Ascending aorta (tissue), 2 donors: Measurements from ENCODE around the gene ARHGAP31. TPM values are rescaled to one million over a fixed set of nuclear protein-coding genes. Genes with fewer than 3 reads are reported as not detected.

Experiments
- DNase-seq, 2 donors: peaks; one replicate each; pipeline ENCODE4 v3.0.0-alpha.2; 2019; ENCODE audit warnings: low spot score in 2 of 2
- H3K27ac ChIP-seq, 2 donors: fragments of 200-600 bp; sonication (generic); one replicate each; pipeline ENCODE4 v1.5.1; 2016 to 2017; ENCODE audit warnings: mild to moderate bottlenecking in 1 of 2
- H3K27me3 ChIP-seq: fragments of 200-600 bp; sonication (generic); one replicate; pipeline ENCODE4 v1.5.1; 2017
- H3K36me3 ChIP-seq, 2 donors: fragments of 200-600 bp; sonication (generic); one replicate each; pipeline ENCODE4 v1.5.1; 2016
- H3K4me1 ChIP-seq, 2 donors: fragments of 200-600 bp; sonication (generic); one replicate each; pipeline ENCODE4 v1.5.1; 2016 to 2017; ENCODE audit warnings: mild to moderate bottlenecking in 1 of 2
- H3K4me3 ChIP-seq, 2 donors: fragments of 200-600 bp; sonication (generic); one replicate each; pipeline ENCODE4 v1.5.1; 2016 to 2017; ENCODE audit warnings: mild to moderate bottlenecking in 1 of 2
- H3K9me3 ChIP-seq, 2 donors: fragments of 200-600 bp; sonication (generic); one replicate each; pipeline ENCODE4 v1.5.1; 2016
- intact Hi-C: fragments of 100-400 bp; cut with DNase I; formaldehyde crosslinking; loops from one replicate; pipeline ENCODE4 v1.15.1; 2023
- total RNA-seq: library from RNA; depleted of rRNA; stranded (reverse); fragments of >200 nt; gene quantifications from one replicate; pipeline ENCODE4 v1.1.0, GENCODE V29; 2016
- TF ChIP-seq, protein P1 (sequence below), 3 experiments: fragments of 200-600 bp in 2 of 3; fragments of 450-650 bp in 1 of 3; sonication (generic) in 2 of 3; IDR thresholded peaks; one replicate each; pipeline ENCODE4 v1.5.1; 2016 to 2019; ENCODE audit warnings: antibody characterized with exemption in 3 of 3, mild to moderate bottlenecking in 1 of 3, moderate library complexity in 1 of 3

Gene ARHGAP31
- total RNA-seq, 1 donor from 2014 or later, result 31.4 TPM

DNA sequence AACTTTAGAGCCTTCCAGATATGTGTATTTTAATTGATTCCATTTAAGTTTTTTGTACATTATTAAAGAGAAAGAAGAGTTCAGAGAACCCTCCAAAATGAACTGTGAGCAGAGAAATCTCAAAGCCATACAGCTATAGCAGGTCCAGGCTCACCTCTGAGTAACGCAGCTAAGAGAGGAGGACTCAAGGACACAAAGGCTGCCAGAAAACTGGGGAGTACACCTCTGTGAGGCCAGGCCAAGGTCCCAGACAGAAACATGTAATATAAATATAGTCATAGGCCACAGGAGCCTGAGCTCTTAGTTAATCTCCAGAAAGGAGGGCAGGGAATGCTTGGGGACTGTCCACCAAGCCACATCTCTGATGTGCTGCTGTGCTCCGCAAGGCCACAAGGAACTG is 102.7 kb downstream of the ARHGAP31 start:
- intact Hi-C loops, result no loop called here
- TF ChIP-seq, protein P1, sequence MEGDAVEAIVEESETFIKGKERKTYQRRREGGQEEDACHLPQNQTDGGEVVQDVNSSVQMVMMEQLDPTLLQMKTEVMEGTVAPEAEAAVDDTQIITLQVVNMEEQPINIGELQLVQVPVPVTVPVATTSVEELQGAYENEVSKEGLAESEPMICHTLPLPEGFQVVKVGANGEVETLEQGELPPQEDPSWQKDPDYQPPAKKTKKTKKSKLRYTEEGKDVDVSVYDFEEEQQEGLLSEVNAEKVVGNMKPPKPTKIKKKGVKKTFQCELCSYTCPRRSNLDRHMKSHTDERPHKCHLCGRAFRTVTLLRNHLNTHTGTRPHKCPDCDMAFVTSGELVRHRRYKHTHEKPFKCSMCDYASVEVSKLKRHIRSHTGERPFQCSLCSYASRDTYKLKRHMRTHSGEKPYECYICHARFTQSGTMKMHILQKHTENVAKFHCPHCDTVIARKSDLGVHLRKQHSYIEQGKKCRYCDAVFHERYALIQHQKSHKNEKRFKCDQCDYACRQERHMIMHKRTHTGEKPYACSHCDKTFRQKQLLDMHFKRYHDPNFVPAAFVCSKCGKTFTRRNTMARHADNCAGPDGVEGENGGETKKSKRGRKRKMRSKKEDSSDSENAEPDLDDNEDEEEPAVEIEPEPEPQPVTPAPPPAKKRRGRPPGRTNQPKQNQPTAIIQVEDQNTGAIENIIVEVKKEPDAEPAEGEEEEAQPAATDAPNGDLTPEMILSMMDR (IDR thresholded peaks at IDR 0.05), result no peak
- Histone ChIP-seq H3K9me3 (no peaks in the 10 kb centered on the region), H3K36me3 (peaks cover 17 to 65% of the 10 kb centered on the region in 2 donors), H3K4me1 (no peaks in the 10 kb centered on the region), H3K27ac (no peak overlapping the region), H3K4me3 (no peak overlapping the region), H3K27me3 (no peaks in the 10 kb centered on the region)
- DNase-seq, result no peak

DNA sequence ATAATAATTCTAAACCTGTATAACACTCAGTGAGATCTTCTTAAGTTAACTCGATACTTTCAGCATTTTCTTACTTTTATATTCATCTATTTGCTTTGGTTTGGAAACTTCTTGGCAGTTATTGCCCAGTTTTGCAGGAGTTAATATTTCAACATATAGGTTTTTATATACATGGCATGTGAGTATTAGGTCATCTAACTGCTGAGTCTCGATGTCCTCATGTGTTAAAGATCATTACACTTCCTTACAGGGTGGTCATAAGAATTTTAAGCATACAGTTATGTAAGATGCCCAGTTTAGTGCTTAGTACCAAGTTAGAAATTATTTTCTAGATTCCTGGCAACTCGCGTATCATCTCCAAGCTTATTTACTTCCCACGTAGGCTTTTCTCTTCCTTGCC is 106.3 kb downstream of the ARHGAP31 start:
- Histone ChIP-seq H3K9me3 (no peaks in the 10 kb centered on the region), H3K27ac (no peak overlapping the region), H3K36me3 (peaks cover 17 to 59% of the 10 kb centered on the region in 2 donors), H3K27me3 (no peaks in the 10 kb centered on the region), H3K4me3 (no peak overlapping the region), H3K4me1 (no peaks in the 10 kb centered on the region)
- no peak for DNase-seq
- TF ChIP-seq, protein P1 (IDR thresholded peaks at IDR 0.05), result no peak
- intact Hi-C loops, result no loop called here

DNA sequence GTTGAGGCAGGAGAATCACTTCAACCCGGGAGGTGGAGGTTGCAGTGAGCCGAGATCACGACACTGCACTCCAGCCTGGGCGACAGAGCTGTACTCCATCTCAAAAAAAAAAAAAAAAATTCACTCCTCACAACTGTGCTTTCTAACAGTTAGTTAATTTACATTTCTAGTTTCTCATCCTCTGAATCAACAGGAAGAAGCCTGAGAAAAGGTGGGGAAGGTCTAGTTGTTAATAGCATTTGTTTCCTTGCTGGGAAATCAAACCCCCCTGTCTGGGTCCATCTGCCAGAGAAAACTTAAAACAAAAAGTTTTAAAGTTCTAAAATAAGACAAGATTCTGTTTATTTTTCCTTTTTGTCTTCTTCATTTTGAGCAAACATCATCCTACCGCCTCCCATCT is 106.9 kb downstream of the ARHGAP31 start:
- intact Hi-C loops, result no loop called here
- TF ChIP-seq, protein P1 (IDR thresholded peaks at IDR 0.05), result no peak

DNA sequence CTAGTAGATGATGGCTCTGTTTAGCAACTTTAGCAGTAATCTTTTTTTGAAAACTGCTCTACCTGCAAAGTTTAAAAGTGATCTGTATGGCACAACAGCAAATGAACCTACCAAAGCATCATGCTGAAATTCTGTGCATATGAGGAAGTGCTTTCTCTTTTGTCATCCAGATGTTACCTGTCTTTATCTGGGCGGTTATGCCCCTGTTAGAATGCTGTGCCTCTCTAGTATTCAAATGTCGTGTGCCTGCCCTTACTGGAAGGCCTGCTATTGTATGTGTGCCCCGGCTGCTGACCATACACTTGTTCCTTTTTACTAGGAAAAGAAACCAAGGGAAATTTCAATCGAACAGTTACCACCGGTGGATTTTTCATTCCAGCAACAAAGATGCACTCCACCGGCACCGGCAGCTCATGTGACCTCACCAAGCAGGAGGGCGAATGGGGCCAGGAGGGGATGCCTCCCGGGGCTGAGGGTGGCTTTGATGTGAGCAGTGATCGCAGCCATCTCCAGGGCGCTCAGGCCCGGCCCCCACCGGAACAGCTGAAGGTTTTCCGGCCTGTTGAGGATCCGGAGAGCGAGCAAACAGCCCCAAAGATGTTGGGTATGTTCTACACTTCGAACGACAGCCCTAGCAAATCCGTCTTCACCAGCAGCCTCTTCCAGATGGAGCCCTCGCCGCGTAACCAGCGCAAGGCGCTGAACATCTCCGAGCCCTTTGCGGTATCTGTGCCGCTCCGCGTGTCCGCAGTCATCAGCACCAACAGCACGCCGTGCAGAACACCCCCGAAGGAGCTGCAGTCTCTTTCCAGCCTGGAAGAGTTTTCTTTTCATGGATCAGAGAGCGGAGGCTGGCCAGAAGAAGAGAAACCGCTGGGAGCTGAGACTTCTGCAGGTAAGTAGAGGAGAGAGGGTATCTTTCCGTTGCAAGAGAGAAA is 107.6 kb downstream of the ARHGAP31 start:
- Histone ChIP-seq H3K4me1 (no peaks in the 10 kb centered on the region), H3K27me3 (no peaks in the 10 kb centered on the region), H3K36me3 (peaks cover 17 to 52% of the 10 kb centered on the region in 2 donors), H3K9me3 (no peaks in the 10 kb centered on the region), H3K4me3 (no peak overlapping the region), H3K27ac (no peak overlapping the region)
- intact Hi-C loops, result no loop called here
- TF ChIP-seq, protein P1 (IDR thresholded peaks at IDR 0.05), result no peak
- DNase-seq, result no peak

More for the DNA sequence above, 106.9 kb downstream of the ARHGAP31 start:
- no peak for DNase-seq
- H3K36me3 ChIP-seq, result peaks cover 17 to 56% of the 10 kb centered on the region in 2 donors
- no peak overlapping the region for H3K4me3 ChIP-seq
- H3K9me3 ChIP-seq, result no peaks in the 10 kb centered on the region
- H3K27me3 ChIP-seq, result no peaks in the 10 kb centered on the region
- H3K4me1 ChIP-seq, result no peaks in the 10 kb centered on the region
- no peak overlapping the region for H3K27ac ChIP-seq

DNA sequence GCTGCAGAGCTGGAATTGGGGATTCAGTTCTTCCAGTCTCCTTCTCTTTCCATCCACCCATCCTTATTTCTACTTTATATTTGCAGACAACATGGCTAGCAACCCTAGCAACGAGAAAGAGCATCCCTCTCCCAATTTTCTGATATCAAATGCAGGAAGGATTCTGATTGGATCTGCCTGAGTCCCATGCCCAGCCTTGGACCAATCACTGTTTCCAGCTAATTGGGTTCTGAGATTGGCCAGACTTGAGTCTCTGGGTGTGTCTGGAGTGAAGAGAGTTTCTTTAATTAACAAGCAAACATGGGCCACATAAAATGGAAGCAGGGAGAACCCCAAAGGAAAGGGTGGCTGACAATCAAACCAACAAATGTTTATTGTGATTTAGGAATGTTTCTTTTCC is 108.6 kb downstream of the ARHGAP31 start:
- Histone ChIP-seq H3K27ac (no peak overlapping the region), H3K27me3 (no peaks in the 10 kb centered on the region), H3K4me1 (no peaks in the 10 kb centered on the region), H3K9me3 (no peaks in the 10 kb centered on the region), H3K36me3 (peaks cover 17 to 43% of the 10 kb centered on the region in 2 donors), H3K4me3 (no peak overlapping the region)
- intact Hi-C loops, result no loop called here
- TF ChIP-seq, protein P1 (IDR thresholded peaks at IDR 0.05), result no peak
- DNase-seq, result no peak
